MCF 10A (cell line): Measurements from ENCODE around the gene SMIM36. TPM values are rescaled to one million over a fixed set of nuclear protein-coding genes. Genes with fewer than 3 reads are reported as not detected.

Experiments used
- BruUV-seq: library from RNA; stranded (reverse); fragments of 400-500 nt; replicated peaks from 2 replicates; lab custom pipeline; 2021; lab: Mats Ljungman, UMichigan
- CTCF ChIA-PET: fragments of 300-600 bp; sonication (Branson Sonifier 250); formaldehyde crosslinking; extraction: SDS; loops from one replicate; lab custom pipeline; 2021; ENCODE audit warnings: antibody characterized with exemption, inconsistent platforms; lab: Yijun Ruan, JAX
- POLR2A ChIA-PET: fragments of 300-600, 350-650 bp; sonication (Branson Sonifier 250); formaldehyde crosslinking; extraction: SDS; loops from one replicate; lab custom pipeline; 2020; ENCODE audit warnings: antibody characterized with exemption, inconsistent platforms; lab: Yijun Ruan, JAX
- DNase-seq: peaks from one replicate; pipeline ENCODE4 v3.0.0-alpha.2; 2018; ENCODE audit not compliant: unreplicated experiment
- H3K27ac Mint-ChIP-seq: one replicate; pipeline ENCODE4 v1.8.0; 2022; ENCODE audit warnings: mild to moderate bottlenecking, low read depth, mixed read lengths; ENCODE audit not compliant: unreplicated experiment
- H3K27me3 Mint-ChIP-seq: one replicate; pipeline ENCODE4 v1.8.0; 2022; ENCODE audit warnings: mixed read lengths; ENCODE audit not compliant: insufficient read depth, unreplicated experiment
- H3K36me3 Mint-ChIP-seq: one replicate; pipeline ENCODE4 v1.8.0; 2022; ENCODE audit warnings: mild to moderate bottlenecking, moderate library complexity, mixed read lengths; ENCODE audit not compliant: insufficient read depth, unreplicated experiment
- H3K4me1 Mint-ChIP-seq: one replicate; pipeline ENCODE4 v1.8.0; 2022; ENCODE audit warnings: mixed read lengths; ENCODE audit not compliant: insufficient read depth, unreplicated experiment
- H3K4me3 Mint-ChIP-seq: one replicate; pipeline ENCODE4 v1.8.0; 2022; ENCODE audit warnings: mild to moderate bottlenecking, moderate library complexity, mixed read lengths; ENCODE audit not compliant: unreplicated experiment
- H3K9me3 Mint-ChIP-seq: one replicate; pipeline ENCODE4 v1.8.0; 2022; ENCODE audit warnings: mixed read lengths; ENCODE audit not compliant: unreplicated experiment
- CTCF ChIP-seq: fragments of 200-600 bp; IDR thresholded peaks from one replicate; pipeline ENCODE4 v1.8.0; 2022; ENCODE audit warnings: antibody characterized with exemption, mild to moderate bottlenecking; ENCODE audit not compliant: unreplicated experiment
- intact Hi-C: fragments of 100-400 bp; cut with micrococcal nuclease; formaldehyde crosslinking; loops from 2 replicates; pipeline ENCODE4 v1.14.1; 2022
- total RNA-seq: library from RNA; stranded (reverse); gene quantifications from 2 replicates; pipeline ENCODE4 v1.2.3, GENCODE V29; 2022

SMIM36 gene
- total RNA-seq, 1 experiment from 2014 or later = not detected

DNA sequence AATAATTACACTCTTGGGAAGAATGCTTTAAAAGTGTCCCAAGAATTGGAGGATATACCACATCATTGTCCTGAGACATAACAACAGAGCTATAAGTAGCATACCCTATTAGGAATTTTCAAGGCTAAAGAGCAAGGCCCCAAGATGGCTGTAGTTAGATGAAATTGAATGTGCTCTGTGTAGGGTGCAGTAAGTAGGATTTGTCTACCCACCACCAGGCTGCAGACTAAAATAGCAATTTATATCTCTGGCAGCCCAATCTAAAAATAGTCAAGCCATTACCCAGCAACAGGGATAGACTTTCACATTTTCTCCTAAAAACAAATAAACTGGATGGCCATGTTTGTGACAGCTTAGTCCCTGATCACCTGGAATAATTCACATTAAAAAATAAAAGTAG lies 95.3 kb downstream of the SMIM36 start:
- no TSS peak for BruUV-seq
- POLR2A ChIA-PET = interaction anchor here (0.6 to 1.7 kb wide), 2 partner anchors 13 to 18 kb away, joined by 4 read pairs; no protein-coding TSS in a partner anchor
- H3K36me3 Mint-ChIP-seq = no peaks in the 10 kb centered on the region

DNA sequence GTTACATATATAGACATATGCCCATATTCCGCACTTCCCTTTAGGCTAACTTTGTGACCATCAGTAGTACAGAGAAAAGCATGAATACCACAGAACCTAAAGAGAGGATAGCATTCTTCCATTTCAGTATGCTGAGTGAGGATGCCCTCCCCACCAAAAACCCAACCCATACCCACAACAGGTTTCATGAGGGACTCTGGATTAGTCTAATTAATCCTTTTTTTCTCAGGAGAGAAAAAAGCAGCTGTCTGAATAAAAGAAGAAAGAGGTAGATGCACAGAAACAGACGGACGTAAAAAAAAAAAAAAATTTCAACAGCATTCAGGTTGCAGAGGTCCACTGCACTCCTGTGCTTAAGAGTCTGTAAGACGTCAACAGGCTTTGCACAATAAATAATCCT lies 96.3 kb downstream of the SMIM36 start:
- TF ChIP-seq CTCF = no peak
- POLR2A ChIA-PET = interaction anchor here (0.7 kb wide), 1 partner anchor 443 kb away, joined by 3 read pairs; no protein-coding TSS in a partner anchor
- CTCF ChIA-PET = interaction anchor here (0.6 to 1.3 kb wide), 3 partner anchors 49 to 133 kb away, joined by 3 to 4 read pairs (median 3); no protein-coding TSS in a partner anchor
- intact Hi-C loops = no loop called here
- no peaks in the 10 kb centered on the region for H3K27me3 Mint-ChIP-seq
- H3K36me3 Mint-ChIP-seq = no peaks in the 10 kb centered on the region
- no TSS peak for BruUV-seq
- peaks cover 12% of the 10 kb centered on the region for H3K4me1 Mint-ChIP-seq
- H3K4me3 Mint-ChIP-seq = no peak overlapping the region
- H3K27ac Mint-ChIP-seq = no peak overlapping the region
- peaks cover 6% of the 10 kb centered on the region for H3K9me3 Mint-ChIP-seq
- DNase-seq = no peak

More for the DNA sequence above, 95.3 kb downstream of the SMIM36 start:
- Mint-ChIP-seq H3K27ac (no peak overlapping the region), H3K27me3 (no peaks in the 10 kb centered on the region), H3K9me3 (peaks cover 6% of the 10 kb centered on the region), H3K4me3 (no peak overlapping the region), H3K4me1 (peaks cover 9% of the 10 kb centered on the region)
- intact Hi-C loops = no loop called here
- CTCF ChIA-PET = interaction anchor here (0.5 to 1.5 kb wide), 4 partner anchors 59 to 423 kb away, joined by 3 to 4 read pairs (median 3); no protein-coding TSS in a partner anchor
- no peak for TF ChIP-seq CTCF
- DNase-seq = no peak

- no peak for TF ChIP-seq CTCF
- intact Hi-C loops = no loop called here
- H3K9me3 Mint-ChIP-seq = peaks cover 6% of the 10 kb centered on the region
- ChIA-PET POLR2A (no interaction called here), CTCF (no interaction called here)
- no peak for DNase-seq
- H3K27me3 Mint-ChIP-seq = no peaks in the 10 kb centered on the region
- BruUV-seq = no TSS peak
- peaks cover 12% of the 10 kb centered on the region for H3K4me1 Mint-ChIP-seq
- H3K36me3 Mint-ChIP-seq = no peaks in the 10 kb centered on the region
- no peak overlapping the region for H3K4me3 Mint-ChIP-seq
- H3K27ac Mint-ChIP-seq = no peak overlapping the region
Measured at GRCh38 chr17:55413825-55414489, 97.3 kb downstream of the SMIM36 start.

- TF ChIP-seq CTCF = no peak
- Mint-ChIP-seq H3K4me1 (peaks cover 6% of the 10 kb centered on the region), H3K9me3 (no peaks in the 10 kb centered on the region), H3K27ac (peak overlapping the region; percentile 35), H3K36me3 (peaks cover 5% of the 10 kb centered on the region), H3K4me3 (no peak overlapping the region), H3K27me3 (no peaks in the 10 kb centered on the region)
- intact Hi-C loops = no loop called here
- POLR2A ChIA-PET = interaction anchor here (0.6 to 2.8 kb wide), 5 partner anchors 10 to 225 kb away, joined by 3 to 10 read pairs (median 3); partner anchors contain the start of gene MMD
- BruUV-seq = no TSS peak
- CTCF ChIA-PET = interaction anchor here (1.0 kb wide), 1 partner anchor 10 kb away, joined by 3 read pairs; no protein-coding TSS in a partner anchor
- DNase-seq = no peak
Measured at GRCh38 chr17:55411463-55411855, 99.8 kb downstream of the SMIM36 start.
